H9 (cell line): ENCODE results near the gene NRG3. TPM values are rescaled to one million over a fixed set of nuclear protein-coding genes. Genes with fewer than 3 reads are reported as not detected.

Experiments used
- DNase-seq: peaks from one replicate; pipeline ENCODE4 v3.0.0-alpha.2; 2017
- H2AFZ ChIP-seq: one replicate; pipeline ENCODE4 v1.6.1; 2013; ENCODE audit warnings: mild to moderate bottlenecking, low read length, control low read depth, moderate library complexity
- H2AK5ac ChIP-seq: 2 replicates; pipeline ENCODE4 v1.6.1; 2013; ENCODE audit warnings: low read length, control low read depth, mixed read lengths; ENCODE audit not compliant: insufficient read length
- H2BK120ac ChIP-seq: one replicate; pipeline ENCODE4 v1.6.1; 2013; ENCODE audit warnings: low read depth, mild to moderate bottlenecking, low read length, control low read depth, inconsistent platforms; ENCODE audit not compliant: poor library complexity, severe bottlenecking
- H2BK12ac ChIP-seq: 2 replicates; pipeline ENCODE4 v1.6.1; 2013; ENCODE audit warnings: low read length, control low read depth, mixed read lengths, low read depth; ENCODE audit not compliant: insufficient read length
- H2BK15ac ChIP-seq: 2 replicates; pipeline ENCODE4 v1.6.1; 2013; ENCODE audit warnings: low read depth, low read length, control low read depth
- H2BK20ac ChIP-seq: one replicate; pipeline ENCODE4 v1.6.1; 2013; ENCODE audit warnings: low read depth, mild to moderate bottlenecking, low read length, control low read depth, inconsistent platforms; ENCODE audit not compliant: poor library complexity, severe bottlenecking
- H2BK5ac ChIP-seq: 2 replicates; pipeline ENCODE4 v1.6.1; 2013; ENCODE audit warnings: low read length, control low read depth, mixed read lengths; ENCODE audit not compliant: insufficient read length
- H3K14ac ChIP-seq: 2 replicates; pipeline ENCODE4 v1.6.1; 2013; ENCODE audit warnings: low read length, control low read depth; ENCODE audit not compliant: insufficient read depth
- H3K18ac ChIP-seq: 2 replicates; pipeline ENCODE4 v1.6.1; 2013; ENCODE audit warnings: low read depth, mild to moderate bottlenecking, mixed read lengths, low read length, control low read depth; ENCODE audit not compliant: insufficient read length
- H3K23ac ChIP-seq: 2 replicates; pipeline ENCODE4 v1.6.1; 2013; ENCODE audit warnings: low read length, control low read depth, mixed read lengths, low read depth; ENCODE audit not compliant: insufficient read length
- H3K23me2 ChIP-seq: 2 replicates; pipeline ENCODE4 v1.6.1; 2013; ENCODE audit warnings: low read depth, mild to moderate bottlenecking, mixed read lengths, low read length, control low read depth; ENCODE audit not compliant: insufficient read length, poor library complexity, severe bottlenecking
- H3K27ac ChIP-seq: 2 replicates; pipeline ENCODE4 v1.5.1; 2013; ENCODE audit warnings: low read length, control low read depth, mixed read lengths, low read depth; ENCODE audit not compliant: insufficient read length
- H3K27me3 ChIP-seq: 2 replicates; pipeline ENCODE4 v1.6.1; 2013; ENCODE audit warnings: low read length, control low read depth, inconsistent platforms; ENCODE audit not compliant: insufficient read depth
- H3K4ac ChIP-seq: 2 replicates; pipeline ENCODE4 v1.6.1; 2013; ENCODE audit warnings: low read depth, mild to moderate bottlenecking, control low read depth, inconsistent platforms, low read length, moderate library complexity
- H3K4me1 ChIP-seq: 2 replicates; pipeline ENCODE4 v1.6.1; 2013; ENCODE audit warnings: low read length, control low read depth, inconsistent platforms; ENCODE audit not compliant: insufficient read depth
- H3K4me2 ChIP-seq: 2 replicates; pipeline ENCODE4 v1.6.1; 2013; ENCODE audit warnings: low read length, control low read depth, mixed read lengths; ENCODE audit not compliant: insufficient read length, insufficient read depth
- H3K56ac ChIP-seq: 2 replicates; pipeline ENCODE4 v1.6.1; 2013; ENCODE audit warnings: low read depth, mild to moderate bottlenecking, mixed read lengths, low read length, control low read depth; ENCODE audit not compliant: insufficient read length
- H3K79me1 ChIP-seq: 2 replicates; pipeline ENCODE4 v1.6.1; 2013; ENCODE audit warnings: low read depth, mild to moderate bottlenecking, moderate library complexity, low read length, control low read depth, inconsistent platforms; ENCODE audit not compliant: insufficient read depth, poor library complexity, severe bottlenecking
- H3K79me2 ChIP-seq: 2 replicates; pipeline ENCODE4 v1.6.1; 2013; ENCODE audit warnings: low read length, control low read depth, inconsistent platforms; ENCODE audit not compliant: insufficient read depth
- H3K9ac ChIP-seq: 2 replicates; pipeline ENCODE4 v1.6.1; 2013; ENCODE audit warnings: low read length, control low read depth, mixed read lengths; ENCODE audit not compliant: insufficient read length; ENCODE audit errors: extremely low read depth
- H3K9me3 ChIP-seq: one replicate; pipeline ENCODE4 v1.6.1; 2013; ENCODE audit warnings: low read depth, low read length, inconsistent platforms; ENCODE audit not compliant: control insufficient read depth
- H3T11ph ChIP-seq: one replicate; pipeline ENCODE4 v1.6.1; 2013; ENCODE audit warnings: mild to moderate bottlenecking, low read length, control low read depth, inconsistent platforms
- H4K20me1 ChIP-seq: one replicate; pipeline ENCODE4 v1.6.1; 2013; ENCODE audit not compliant: control insufficient read depth, insufficient read length, insufficient read depth
- H4K5ac ChIP-seq: 2 replicates; pipeline ENCODE4 v1.6.1; 2013; ENCODE audit warnings: low read depth, mild to moderate bottlenecking, mixed read lengths, low read length, control low read depth; ENCODE audit not compliant: insufficient read length
- H4K8ac ChIP-seq: replicated peaks from 2 replicates; pipeline ENCODE4 v1.6.1; 2013; ENCODE audit warnings: low read length, control low read depth, mixed read lengths, low read depth; ENCODE audit not compliant: insufficient read length
- H4K91ac ChIP-seq: 2 replicates; pipeline ENCODE4 v1.6.1; 2013; ENCODE audit warnings: low read depth, mild to moderate bottlenecking, moderate library complexity, mixed read lengths, low read length, control low read depth; ENCODE audit not compliant: insufficient read length
- H3K27ac Mint-ChIP-seq, 3 experiments: 2 replicates in 2 of 3; 3 replicates in 1 of 3; pipeline ENCODE4 v1.8.0; 2020 to 2021; ENCODE audit warnings: mixed read lengths in 3 of 3, mild to moderate bottlenecking in 1 of 3, moderate library complexity in 1 of 3
- H3K27me3 Mint-ChIP-seq: 2 replicates; pipeline ENCODE4 v1.8.0; 2021; ENCODE audit warnings: low read depth, mild to moderate bottlenecking, moderate library complexity, mixed read lengths
- H3K36me3 Mint-ChIP-seq, 3 experiments: 2 replicates in 2 of 3; 3 replicates in 1 of 3; pipeline ENCODE4 v1.8.0; 2020 to 2021; ENCODE audit warnings: low read depth in 3 of 3, mixed read lengths in 3 of 3; ENCODE audit not compliant: insufficient read depth in 1 of 3
- H3K4me1 Mint-ChIP-seq, 2 experiments: 2 replicates each; pipeline ENCODE4 v1.8.0; 2020; ENCODE audit warnings: mixed read lengths in 2 of 2
- H3K4me3 Mint-ChIP-seq, 2 experiments: 2 replicates in 1 of 2; 3 replicates in 1 of 2; pipeline ENCODE4 v1.8.0; 2020 to 2021; ENCODE audit warnings: mild to moderate bottlenecking in 2 of 2, mixed read lengths in 2 of 2, moderate library complexity in 1 of 2
- H3K9me3 Mint-ChIP-seq, 2 experiments: 2 replicates in 1 of 2; 3 replicates in 1 of 2; pipeline ENCODE4 v1.8.0; 2020; ENCODE audit warnings: mild to moderate bottlenecking in 2 of 2, mixed read lengths in 2 of 2, moderate library complexity in 1 of 2
- CTCF ChIP-seq: fragments of 200-600 bp; sonication (generic); conservative IDR thresholded peaks from 3 replicates; pipeline ENCODE4 v1.8.0; 2021; ENCODE audit warnings: antibody characterized with exemption, mild to moderate bottlenecking
- WGBS: extraction: QIAGEN DNeasy Blood & Tissue Kit; methylation state at CpG from one replicate; pipeline ENCODE4 v1.1.7; 2013; ENCODE audit warnings: missing lambda C conversion rate, low lambda C conversion rate, mixed read lengths; ENCODE audit not compliant: insufficient read length; ENCODE audit errors: extremely low coverage; 5-methylcytosine and 5-hydroxymethylcytosine counted together
- total RNA-seq: library from RNA; stranded (reverse); gene quantifications from 2 replicates; pipeline ENCODE4 v1.2.1, GENCODE V29; 2021

NRG3 gene
- total RNA-seq, 1 experiment from 2014 or later = 1.6 TPM

DNA sequence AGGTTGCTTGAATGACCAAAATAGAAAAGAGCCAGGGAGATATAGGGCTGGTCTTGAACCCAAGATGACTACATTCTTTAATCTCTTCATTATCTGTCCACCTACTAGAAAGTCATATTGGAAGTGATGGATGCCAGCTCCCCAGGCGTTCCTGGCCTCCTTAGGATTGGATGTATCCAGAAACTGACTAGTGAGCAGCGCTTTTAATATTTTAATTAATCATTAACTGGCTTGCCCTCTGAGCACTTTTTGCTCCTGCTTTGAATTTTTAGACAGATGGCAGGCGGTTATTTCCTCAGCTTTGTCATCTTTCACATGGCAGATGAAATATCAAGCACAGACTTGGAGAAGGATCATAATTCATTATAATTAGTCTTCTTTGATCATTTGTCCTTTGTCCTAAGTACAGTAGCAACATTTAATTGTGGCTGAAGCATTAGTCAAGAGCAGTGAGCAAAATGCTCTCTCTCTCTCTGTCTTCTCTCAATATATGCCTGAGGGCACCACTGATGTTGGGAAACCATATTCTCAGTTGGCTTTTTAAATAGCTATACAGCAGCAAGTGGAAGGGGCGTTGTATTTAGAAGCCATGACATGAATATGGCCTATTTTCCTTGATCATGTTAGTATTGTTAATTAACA, 588.0 kb downstream of the NRG3 start:
- H3T11ph ChIP-seq = no peak overlapping the region
- no peaks in the 10 kb centered on the region; a peak in 1 of 7 replicates for H3K36me3 Mint-ChIP-seq
- H3K9me3 Mint-ChIP-seq = no peaks in the 10 kb centered on the region
- no peaks in the 10 kb centered on the region for H3K27me3 ChIP-seq
- no peak overlapping the region for H2BK12ac ChIP-seq
- no CpG with 5 or more reads among the region's 4 CpGs for WGBS
- H4K5ac ChIP-seq = no peak overlapping the region
- H3K4me1 Mint-ChIP-seq = peaks cover 5 to 6% of the 10 kb centered on the region in 2 experiments
- H2AFZ ChIP-seq = no peak overlapping the region
- H3K4me1 ChIP-seq = no peaks in the 10 kb centered on the region
- no peak overlapping the region for H3K9ac ChIP-seq
- H3K14ac ChIP-seq = no peak overlapping the region
- H3K79me1 ChIP-seq = no peaks in the 10 kb centered on the region
- H4K91ac ChIP-seq = no peak overlapping the region
- no peaks in the 10 kb centered on the region for H3K9me3 ChIP-seq
- H3K4me3 Mint-ChIP-seq = no peak overlapping the region
- H3K27me3 Mint-ChIP-seq = peaks cover 2% of the 10 kb centered on the region; the same call in 1 of the 2 replicates
- no peak overlapping the region for H3K18ac ChIP-seq
- H3K56ac ChIP-seq = no peak overlapping the region
- no peak overlapping the region for H3K23ac ChIP-seq
- no peak overlapping the region for H3K27ac ChIP-seq
- no peak overlapping the region for H4K8ac ChIP-seq
- no peak for TF ChIP-seq CTCF
- no peaks in the 10 kb centered on the region for H4K20me1 ChIP-seq
- H2BK20ac ChIP-seq = no peak overlapping the region
- no peaks in the 10 kb centered on the region for H3K23me2 ChIP-seq
- H2AK5ac ChIP-seq = no peak overlapping the region
- no peak overlapping the region for H3K4ac ChIP-seq
- no peak overlapping the region for H3K27ac Mint-ChIP-seq
- H3K79me2 ChIP-seq = no peaks in the 10 kb centered on the region
- no peak overlapping the region for H2BK5ac ChIP-seq
- H2BK15ac ChIP-seq = no peak overlapping the region
- no peak overlapping the region for H2BK120ac ChIP-seq
- no peak for DNase-seq
- H3K4me2 ChIP-seq = no peak overlapping the region
